C1 segment of cervical spinal cord (tissue), 14 donors: Measurements from ENCODE around the gene RCOR1.
"Not testable (repeated sequence)": the region's sequence is repeated elsewhere in the genome, so short reads cannot be mapped to it uniquely, and the experiment has no call there.

Source experiments
- DNase-seq, 14 donors: peaks; one replicate each; lab custom pipeline; 2025; lab: John Stamatoyannopoulos, UW

Gene RCOR1

DNA sequence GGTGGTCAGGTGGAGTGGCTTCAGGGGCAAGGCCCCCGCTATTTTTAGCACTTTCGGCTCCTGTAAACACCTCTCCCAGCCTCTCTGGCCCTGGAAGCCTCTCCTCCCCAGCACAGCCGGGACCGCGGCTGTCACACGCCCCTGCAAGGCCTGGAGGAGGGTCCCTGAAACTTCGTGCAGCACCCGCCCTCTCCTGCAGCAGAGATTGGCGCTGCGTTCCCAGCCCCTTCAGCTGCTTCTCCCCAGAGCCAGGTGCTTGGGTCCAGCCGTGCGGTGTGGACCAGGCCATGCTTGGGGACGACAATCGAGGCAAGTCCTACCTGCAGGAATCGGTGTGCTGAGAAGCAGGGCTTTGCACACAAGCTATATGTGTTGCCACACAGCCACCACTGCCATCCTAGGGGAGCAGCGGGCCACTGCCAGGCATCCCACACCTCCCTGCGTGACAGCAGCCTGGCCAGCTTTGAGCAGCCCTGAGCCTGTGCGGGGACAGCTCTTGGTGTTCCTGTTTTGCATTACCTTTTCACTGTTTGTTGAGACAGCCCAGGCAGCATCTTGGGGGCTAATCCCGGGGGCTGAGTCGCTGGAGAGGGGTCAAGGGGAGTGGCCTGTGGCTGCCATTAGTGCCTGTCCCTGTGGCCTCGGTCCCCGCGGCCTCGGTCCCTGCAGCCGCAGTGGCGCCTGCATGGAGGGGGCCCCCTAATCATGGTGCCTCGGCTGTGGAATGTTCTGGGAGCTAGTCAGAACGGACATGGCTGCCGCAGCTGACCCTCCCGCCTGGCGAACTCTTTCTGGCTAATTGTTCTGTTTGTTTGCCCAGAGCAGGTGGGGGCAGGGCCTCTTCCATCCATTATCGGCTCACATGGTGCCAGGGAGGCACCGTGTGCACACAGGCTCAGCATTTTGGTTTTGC, 157.2 kb downstream of the RCOR1 start:
- no peak for DNase-seq

DNA sequence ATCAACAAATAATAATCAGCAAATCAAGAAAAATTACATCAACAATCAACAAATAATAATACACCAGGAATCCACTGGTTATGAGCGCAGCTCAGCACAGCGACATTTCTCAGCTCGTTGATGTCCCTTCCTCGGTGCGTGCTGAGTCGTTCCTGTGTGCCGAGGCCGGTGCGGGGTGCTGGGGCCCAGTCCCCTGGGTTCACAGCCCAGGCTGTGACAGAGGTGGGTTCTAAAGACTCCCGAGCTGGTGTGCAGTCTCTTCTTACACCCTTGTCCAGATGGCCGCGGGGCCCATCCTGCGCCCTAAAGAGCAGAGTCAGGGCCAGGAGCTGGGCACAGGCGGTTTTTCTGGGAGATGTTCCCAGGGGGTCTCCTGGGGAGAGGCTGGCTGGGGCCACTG, 157.9 kb downstream of the RCOR1 start:
- no peak for DNase-seq

DNA sequence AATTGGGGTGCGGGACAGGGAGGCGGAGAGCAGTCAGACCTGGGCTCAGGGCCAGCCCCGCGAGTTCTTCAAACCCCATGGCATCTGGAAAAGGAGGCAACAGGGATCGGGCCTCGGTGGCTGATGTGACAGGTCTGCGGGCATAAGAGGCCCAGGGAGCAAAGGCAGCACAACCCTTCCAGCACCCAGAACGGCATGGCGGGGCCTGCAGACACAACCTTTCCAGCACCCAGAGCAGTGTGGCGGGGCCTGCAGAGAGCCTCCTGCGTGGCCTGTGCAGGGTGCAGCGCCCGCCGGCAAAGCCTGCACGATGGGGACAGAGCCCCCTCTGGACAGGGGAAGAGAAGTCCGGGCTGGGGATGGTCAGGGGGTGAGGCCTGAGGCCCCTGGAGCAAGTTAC, 158.6 kb downstream of the RCOR1 start:
- no peak for DNase-seq

DNA sequence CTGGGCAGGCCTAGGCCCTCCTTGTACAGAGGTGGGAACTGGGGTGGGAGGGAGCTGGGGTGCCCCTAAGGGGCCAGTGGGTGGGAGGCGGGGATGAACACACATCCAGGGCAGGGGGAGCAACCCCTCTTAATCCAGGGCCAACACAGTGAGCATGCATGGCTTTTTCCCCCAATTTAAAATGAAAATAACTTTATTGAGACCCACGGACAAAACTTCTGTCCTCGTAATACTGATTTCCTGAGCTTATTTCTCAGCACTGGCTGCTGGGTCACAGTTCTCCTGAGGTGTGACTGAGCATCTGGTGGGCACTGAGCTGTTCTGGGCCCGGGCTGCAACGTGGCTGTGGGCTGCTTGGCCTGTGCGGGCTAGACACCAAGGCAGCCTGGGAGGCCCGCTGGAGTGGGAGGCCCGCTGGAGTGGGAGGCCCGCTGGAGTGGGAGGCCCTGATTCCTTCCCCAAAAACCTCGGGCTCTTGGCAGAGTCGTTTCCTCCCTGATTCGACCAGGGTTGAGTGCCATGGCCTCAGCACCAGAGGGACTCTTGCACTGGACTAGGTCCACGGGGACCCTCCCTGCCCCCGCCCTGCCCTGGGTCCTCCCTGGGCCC, 159.9 kb downstream of the RCOR1 start:
- DNase-seq, result no peak

DNA sequence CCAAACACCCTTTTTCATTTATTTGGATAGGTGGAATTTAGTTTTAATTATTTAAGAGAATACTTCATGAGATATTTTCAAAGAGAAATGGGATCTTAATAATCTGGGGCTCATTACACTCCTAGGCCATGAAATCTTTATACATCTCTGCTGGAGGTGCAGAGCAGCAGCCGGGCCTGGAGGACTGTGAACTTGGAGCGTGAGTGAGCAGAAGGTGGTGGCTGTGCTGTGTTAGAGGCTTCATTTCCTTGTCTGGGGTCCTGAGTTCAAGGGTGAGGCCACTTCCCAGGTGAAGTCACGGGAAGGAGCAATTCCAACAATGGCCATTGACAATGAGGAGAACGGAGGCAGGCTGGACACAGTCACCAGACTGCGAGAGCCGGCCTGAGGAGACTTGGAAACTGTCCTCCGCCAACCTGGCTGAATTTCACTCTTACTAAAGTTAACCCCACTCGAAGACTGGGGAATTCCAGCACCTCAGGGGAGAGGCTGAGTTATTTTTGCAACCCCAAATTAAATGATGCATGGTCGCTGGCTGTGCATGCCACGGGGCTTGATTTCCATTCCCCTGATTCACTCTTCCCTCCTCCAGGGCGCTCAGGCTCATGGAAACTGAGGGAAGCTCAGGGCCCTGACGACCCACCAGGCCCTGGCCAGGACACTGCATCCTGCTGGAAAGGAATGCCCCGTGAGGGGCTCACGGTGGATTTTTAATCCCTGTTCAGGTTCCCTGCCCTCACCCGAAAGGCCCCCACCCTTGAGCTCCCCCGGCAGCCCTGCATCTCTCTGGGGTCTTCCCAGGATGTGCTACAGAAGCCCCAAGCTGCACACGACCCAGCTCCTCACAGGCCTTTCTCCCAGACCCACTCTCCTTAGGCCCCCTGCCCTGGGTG, 162.2 kb downstream of the RCOR1 start:
- DNase-seq, result no peak

DNA sequence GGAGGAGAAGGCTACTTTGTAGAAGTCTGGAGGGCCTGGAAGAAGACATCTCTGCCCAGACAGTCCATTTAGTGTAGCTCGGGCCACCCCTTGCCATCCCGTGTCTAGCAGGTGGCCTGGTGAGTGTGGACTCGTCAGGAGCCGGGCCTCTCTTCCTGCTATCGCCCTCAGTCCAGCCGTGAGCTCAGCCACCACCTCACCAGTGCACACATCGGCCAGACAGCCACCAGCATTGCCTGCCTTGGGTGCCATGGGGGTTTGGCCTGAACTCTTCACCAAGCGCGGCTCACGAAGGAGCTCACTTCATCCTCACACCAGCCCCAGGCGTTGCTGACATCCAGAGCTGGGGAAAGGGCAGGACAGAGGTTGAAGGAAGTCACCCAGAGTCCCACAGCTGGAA, 165.2 kb downstream of the RCOR1 start:
- no peak for DNase-seq

DNA sequence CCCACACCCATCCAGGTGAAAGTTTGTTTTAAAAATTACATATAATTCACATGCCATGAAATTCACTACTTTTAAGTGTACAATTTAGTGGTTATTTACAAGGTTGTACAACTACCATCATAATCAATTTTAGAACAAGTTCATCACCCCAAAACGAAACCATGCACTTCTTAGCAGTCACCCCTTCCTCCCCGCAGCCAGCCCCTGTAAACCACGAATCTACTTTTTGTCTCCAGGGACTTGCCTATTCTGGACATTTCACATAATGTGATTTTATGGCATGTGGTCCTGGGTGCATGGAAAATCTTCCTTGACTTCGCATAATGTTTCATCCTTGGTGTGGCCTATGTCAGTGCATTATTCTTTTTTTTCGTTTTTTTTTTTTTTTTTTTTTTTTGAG, 165.6 kb downstream of the RCOR1 start:
- no peak for DNase-seq

DNA sequence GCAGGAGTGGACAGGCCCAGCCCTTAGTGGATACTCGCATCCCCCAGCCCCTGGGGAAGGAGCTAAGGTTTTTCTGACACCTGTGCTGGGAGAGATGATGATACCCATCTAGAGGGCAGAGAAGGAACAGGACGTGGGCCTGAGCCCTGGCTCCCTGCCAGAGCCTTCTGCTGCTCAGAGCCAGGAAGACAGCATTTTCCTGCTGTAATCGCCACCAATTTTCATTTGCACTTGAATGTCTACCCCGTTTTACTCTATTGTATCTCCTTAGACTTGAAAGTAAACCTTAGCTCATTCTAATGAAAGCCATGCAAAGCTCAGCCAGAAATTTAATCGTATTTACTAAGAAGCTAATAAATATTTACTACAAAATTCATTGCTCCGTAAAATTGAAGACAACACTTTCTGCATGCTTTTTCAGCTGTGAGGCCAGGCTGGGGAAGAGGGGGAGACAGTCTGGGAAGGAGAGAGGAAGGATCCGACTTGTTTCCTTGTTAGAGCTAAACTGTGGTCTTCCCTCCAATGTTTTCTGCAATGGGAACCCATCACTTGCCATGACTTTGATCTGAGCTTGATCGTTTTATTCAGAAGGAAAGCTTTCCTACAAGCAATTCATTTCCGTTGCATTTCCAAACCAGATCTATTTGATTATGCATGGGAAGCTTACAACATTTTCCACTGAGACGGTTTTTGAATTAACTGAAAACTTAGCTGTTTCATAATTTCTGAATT, 167.2 kb downstream of the RCOR1 start:
- DNase-seq, result no peak

DNA sequence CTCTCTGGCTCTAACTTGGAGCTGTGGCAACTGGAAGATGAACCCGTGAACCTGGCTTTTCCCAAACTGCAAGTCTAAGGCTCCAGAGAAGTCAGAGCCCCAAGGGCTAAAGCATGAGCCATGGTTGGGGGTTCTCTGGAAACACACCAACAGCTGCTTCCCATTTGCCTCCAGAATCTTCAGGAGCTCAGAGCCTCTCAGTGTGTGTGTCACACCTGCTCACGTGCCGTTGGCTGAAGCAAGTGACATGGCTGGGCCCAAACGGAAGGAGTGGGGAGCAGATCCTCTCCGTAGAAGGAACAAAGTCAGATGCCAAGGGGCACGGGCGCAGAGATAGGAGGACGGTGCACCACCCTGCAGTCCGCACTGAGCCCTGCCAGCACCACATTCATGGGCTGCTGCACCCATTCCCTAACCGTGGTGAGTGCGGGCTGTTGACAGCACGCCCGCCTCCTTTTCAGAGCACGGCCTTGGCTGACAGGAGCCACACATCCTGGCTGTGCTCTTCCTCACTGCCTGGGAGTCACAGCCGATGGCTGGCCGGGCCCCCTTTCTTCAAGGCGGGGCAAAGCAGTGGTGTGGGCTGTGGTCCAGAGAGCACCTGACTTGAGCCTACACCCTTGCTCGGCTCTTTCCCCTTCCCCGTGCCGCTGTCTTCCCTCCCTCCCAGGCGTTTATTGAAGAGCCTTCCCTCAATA, 168.2 kb downstream of the RCOR1 start:
- DNase-seq, result no peak

DNA sequence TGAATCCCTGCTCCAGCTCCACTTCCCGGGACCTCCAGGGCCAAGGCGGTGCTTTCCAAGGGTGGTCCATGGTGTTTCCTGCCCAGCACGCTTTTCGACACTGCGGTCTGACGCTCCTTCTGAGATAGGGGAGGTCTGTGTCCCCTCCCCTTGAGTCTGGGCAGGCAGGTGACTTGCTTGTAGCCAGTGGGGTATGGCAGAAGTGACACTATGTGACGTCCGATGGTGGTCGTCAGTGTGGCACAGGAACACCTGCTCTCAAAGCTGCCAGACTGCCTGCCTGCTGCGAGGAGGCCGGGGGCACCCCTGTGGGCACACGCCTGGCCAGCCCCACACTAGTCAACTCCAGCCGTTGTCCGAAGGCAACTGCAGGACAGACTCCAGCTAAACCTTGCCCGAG, 168.8 kb downstream of the RCOR1 start:
- no peak for DNase-seq

DNA sequence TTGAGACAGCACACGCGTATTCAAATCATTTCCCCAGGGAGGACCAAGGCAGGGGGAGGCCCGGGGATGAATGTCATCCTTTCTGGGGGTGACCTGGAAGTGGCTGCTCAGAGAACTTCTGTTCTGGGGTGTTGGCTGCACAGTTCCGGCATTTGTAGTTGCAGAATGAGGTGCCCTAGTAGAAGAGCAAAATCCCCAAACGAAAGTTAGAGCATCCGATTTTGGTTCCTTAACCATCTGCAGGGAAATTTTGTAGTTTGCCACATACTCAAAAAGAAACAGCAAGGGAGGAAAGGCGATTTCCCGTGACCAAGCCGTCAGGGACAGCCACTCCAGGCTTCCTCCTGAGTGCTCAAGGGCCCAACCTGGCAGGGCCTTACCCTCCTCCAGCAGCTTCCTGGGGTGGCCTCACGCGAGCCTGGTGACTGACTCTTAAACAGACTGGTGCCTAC, 171.8 kb downstream of the RCOR1 start:
- no peak for DNase-seq

DNA sequence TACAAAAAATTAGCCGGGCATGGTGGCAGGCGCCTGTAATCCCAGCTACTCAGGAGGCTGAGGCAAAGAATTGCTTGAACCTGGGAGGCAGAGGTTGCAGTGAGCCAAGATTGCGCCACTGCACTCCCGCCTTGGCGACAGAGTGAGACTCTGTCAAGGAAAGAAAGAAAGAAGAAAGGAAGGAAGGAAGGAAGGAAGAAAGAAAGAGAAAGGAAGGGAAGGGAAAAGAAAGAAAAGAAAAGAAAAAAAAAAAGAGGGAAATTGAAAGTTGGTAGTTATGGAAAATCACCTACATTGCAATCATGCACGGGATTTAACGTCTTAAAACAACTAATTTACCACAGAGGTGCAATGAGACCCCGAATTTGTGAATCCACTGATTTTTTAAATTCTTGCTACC, 173.3 kb downstream of the RCOR1 start:
- DNase-seq, result not testable (repeated sequence)

DNA sequence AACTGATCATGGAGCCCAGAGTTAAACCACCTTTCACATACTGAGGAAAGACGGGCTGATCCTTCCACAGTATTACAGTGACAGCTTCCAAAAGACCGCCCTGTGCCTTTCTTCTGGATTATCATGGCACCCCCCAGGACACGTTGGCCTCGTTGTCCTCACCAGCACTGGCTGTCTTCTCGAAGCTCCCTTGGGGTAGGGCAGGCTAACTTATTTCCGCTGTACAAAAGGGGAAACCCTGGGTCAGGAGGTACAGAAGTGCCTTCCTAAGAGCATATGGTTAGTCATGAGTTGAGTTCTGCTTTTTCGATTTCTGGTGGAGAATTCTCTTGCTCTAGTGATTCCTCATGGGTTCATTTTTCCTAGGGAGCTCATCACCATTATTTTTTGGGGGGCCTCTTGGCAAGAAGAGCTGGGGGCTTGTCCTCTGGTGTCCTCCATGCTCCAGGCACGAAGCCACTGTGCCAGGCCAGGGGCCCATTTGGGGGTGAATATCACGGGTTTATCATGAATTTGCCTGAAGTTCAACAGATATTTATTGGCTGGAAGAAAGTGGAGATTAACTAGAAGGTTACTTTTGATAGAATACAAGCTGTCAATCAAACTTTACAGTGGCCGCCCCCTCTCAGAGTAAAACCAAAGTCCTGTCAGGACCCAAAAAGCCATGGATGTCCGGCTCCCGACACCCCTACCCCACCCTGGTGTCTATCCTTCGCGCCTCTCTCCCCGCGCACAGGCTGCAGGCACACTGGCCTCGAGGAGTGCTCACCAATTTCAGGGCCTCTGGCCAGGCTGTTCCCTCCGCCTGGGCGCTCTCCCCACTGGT, 176.0 kb downstream of the RCOR1 start:
- DNase-seq, result peak in 3 of 14 donors; percentile 13 to 40 (median 26)

DNA sequence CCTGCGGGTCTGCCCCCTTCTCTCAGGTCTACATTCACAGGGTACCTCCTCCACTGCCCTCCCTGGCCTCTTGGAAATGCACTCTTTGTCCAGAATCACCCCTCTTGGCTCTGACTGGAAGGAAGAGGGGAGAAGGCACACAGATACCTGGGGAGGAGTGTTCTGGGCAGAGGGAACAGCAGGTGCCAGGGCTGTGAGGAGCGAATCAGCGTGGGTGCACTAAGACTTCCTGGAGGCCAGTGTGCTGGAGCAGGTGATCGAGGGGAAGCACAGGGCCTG, 176.5 kb downstream of the RCOR1 start:
- no peak for DNase-seq

DNA sequence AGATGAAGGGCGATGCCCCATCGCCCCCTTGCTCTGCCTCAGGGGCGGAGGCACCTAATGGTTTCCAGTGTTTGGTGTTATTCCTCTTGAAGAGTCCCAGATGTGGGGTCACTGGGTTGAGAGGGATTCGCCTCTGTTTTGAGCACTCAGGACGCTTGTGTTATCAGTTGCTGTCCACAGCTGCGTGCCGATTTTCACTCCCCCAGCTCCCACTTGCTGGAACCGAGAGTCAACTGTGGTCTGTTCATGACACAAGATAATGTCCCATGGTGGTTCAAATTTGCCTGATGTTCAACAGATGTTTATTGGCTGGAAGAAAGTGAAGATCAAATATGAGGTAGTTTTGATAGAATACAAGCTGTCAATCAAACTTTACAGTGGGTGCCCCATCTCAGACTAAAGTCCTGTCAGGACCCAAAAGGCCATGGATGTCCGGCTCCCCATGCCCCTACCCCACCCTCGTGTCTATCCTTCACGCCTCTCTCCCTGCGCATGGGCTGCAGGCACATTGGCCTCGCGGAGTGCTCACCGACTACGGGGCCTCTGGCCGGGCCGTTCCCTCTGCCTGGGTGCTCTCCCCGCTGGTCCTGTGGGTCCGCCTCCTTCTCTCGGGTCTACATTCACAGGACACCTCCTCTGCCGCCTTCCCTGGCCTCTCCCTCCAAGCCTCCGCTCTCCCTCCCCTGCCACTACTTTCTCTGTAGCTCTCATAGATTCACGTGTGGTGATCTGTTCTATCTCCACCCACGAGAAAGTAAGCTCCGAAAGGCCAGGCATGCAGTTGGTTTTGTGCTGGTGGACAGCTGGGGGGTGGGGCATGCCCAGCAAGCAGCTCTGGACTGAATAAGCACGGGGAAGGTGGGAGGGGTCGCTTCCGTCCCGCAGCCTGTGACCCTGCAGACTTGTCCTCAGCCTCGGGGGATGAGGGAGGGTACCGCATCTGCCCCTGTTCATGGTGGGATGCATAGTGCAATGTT, 178.0 kb downstream of the RCOR1 start:
- DNase-seq, result no peak

DNA sequence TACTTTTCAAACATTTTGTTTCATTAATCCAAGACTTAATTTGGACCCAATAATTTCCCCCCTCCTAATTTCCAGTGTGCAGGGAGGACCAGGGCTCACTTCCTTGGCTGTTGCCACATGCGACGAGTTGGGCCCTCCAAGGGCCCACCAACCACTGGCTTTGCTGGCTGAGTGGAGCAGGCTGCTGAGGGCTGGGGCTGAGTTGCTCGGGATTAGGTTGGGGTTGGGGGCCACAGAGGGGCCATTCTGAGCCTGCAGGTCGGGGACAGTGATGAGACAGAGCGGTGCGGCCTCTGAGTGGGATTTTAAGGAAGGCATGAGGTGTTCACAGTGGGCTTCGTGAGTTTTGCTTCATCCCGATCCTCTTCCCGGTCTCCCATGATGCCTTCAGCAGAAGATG, 178.7 kb downstream of the RCOR1 start:
- no peak for DNase-seq

DNA sequence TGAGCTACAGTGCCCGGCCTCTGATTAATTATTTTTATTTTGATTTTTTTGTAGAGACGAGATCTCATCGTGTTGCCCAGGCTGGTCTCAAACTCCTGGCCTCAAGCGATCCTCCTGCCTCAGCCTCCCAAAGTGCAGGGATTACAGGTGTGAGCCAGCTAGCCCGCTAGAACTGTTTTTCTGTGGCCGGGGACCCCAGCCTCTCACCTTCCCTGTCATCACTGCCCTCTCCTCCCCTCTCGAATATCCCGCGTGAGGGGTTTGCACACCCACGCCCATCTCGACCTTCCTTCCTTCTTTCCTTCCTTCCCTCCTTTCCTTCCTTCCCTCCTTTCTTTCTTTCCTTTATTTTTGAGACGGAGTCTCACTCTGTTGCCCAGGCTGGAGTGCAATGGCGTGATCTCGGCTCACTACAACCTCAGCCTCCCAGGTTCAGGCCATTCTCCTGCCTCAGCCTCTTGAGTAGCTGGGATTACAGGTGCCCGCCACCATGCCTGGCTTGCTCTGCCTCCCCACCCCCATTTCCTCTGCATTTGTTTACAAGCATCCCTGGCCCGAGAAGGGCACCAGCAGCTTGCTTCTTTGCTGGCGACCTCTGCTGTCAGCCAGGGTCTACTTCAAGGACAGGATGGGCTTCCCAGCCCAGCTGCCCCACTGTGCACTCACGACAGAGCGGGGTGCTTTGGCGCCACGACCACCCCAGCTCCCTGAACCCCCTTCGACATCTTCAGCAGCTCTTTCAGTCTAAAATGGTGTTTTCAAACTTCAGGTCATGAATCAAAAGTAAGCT, 180.5 kb downstream of the RCOR1 start:
- DNase-seq, result no peak
